ENCODE measurements around the gene CALML6. TPM values are rescaled to one million over a fixed set of nuclear protein-coding genes. Genes with fewer than 3 reads are reported as not detected.

The CALML6 gene
- total RNA-seq, 1 experiment from 2014 or later, result 1.4 TPM

- CTCF ChIA-PET, result interaction anchor here (0.6 to 1.4 kb wide), 2 partner anchors 11 to 36 kb away, joined by 3 to 5 read pairs; no protein-coding TSS in a partner anchor
- Mint-ChIP-seq H3K4me3 (ENCODE audit: unreplicated experiment) (no peak overlapping the region), H3K27ac (ENCODE audit: unreplicated experiment) (peak overlapping the region; percentile 45)
Observed at GRCh38 chr1:1895060-1895418, 20.0 kb upstream of the CALML6 start.

GRCh38 chr1:1895456-1896336 lies 19.4 kb upstream of the CALML6 start:
- Histone ChIP-seq H3K36me3 (ENCODE audit: control insufficient read depth, insufficient read depth, low read length) (no peaks in the 10 kb centered on the region), H3K27me3 (replicated peaks; ENCODE audit: control insufficient read depth, insufficient read depth, low read length) (no peaks in the 10 kb centered on the region), H3K9me3 (no peaks in the 10 kb centered on the region), H3K4me3 (ENCODE audit: low read depth, low read length) (no peak overlapping the region), H3K4me1 (peaks cover 48% of the 10 kb centered on the region)
- Mint-ChIP-seq H3K4me3 (ENCODE audit: unreplicated experiment) (no peak overlapping the region), H3K27me3 (ENCODE audit: insufficient read depth, unreplicated experiment) (no peaks in the 10 kb centered on the region), H3K4me1 (ENCODE audit: low read depth, unreplicated experiment) (no peaks in the 10 kb centered on the region), H3K36me3 (ENCODE audit: insufficient read depth, unreplicated experiment) (peaks cover 17% of the 10 kb centered on the region), H3K9me3 (ENCODE audit: unreplicated experiment) (no peaks in the 10 kb centered on the region), H3K27ac (ENCODE audit: unreplicated experiment) (no peak overlapping the region)
- POLR2A ChIA-PET, result no interaction called here
- TF ChIP-seq CTCF (IDR thresholded peaks at IDR 0.05; ENCODE audit: insufficient read depth in 1 of 2, low read depth in 1 of 2, low read length in 1 of 2, severe bottlenecking in 1 of 2, unreplicated experiment in 1 of 2), result no peak
- CTCF ChIA-PET, result interaction anchor here (0.6 to 1.4 kb wide), 2 partner anchors 10 to 37 kb away, joined by 3 to 5 read pairs; no protein-coding TSS in a partner anchor
- BruUV-seq (replicated peaks), result no TSS peak
- DNase-seq, result no peak
- intact Hi-C loops (cut with micrococcal nuclease; ENCODE audit: unreplicated experiment), result no loop called here

More at GRCh38 chr1:1895060-1895418, 20.0 kb upstream of the CALML6 start:
- Mint-ChIP-seq H3K36me3 (ENCODE audit: insufficient read depth, unreplicated experiment) (peaks cover 18% of the 10 kb centered on the region), H3K27me3 (ENCODE audit: insufficient read depth, unreplicated experiment) (no peaks in the 10 kb centered on the region), H3K9me3 (ENCODE audit: unreplicated experiment) (no peaks in the 10 kb centered on the region), H3K4me1 (ENCODE audit: low read depth, unreplicated experiment) (no peaks in the 10 kb centered on the region)
- Histone ChIP-seq H3K27me3 (replicated peaks; ENCODE audit: control insufficient read depth, insufficient read depth, low read length) (no peaks in the 10 kb centered on the region), H3K4me3 (ENCODE audit: low read depth, low read length) (no peak overlapping the region), H3K9me3 (no peaks in the 10 kb centered on the region), H3K36me3 (ENCODE audit: control insufficient read depth, insufficient read depth, low read length) (no peaks in the 10 kb centered on the region), H3K4me1 (peaks cover 48% of the 10 kb centered on the region)
- BruUV-seq (replicated peaks), result no TSS peak
- POLR2A ChIA-PET, result no interaction called here
- DNase-seq, result no peak
- intact Hi-C loops (cut with micrococcal nuclease; ENCODE audit: unreplicated experiment), result no loop called here
- no peak for TF ChIP-seq CTCF (IDR thresholded peaks at IDR 0.05; ENCODE audit: insufficient read depth in 1 of 2, low read depth in 1 of 2, low read length in 1 of 2, severe bottlenecking in 1 of 2, unreplicated experiment in 1 of 2)

GRCh38 chr1:1898246-1898933 lies 16.7 kb upstream of the CALML6 start:
- BruUV-seq (replicated peaks), result no TSS peak
- DNase-seq, result no peak
- Mint-ChIP-seq H3K4me1 (ENCODE audit: low read depth, unreplicated experiment) (no peaks in the 10 kb centered on the region), H3K4me3 (ENCODE audit: unreplicated experiment) (no peak overlapping the region), H3K36me3 (ENCODE audit: insufficient read depth, unreplicated experiment) (peaks cover 9% of the 10 kb centered on the region), H3K9me3 (ENCODE audit: unreplicated experiment) (no peaks in the 10 kb centered on the region), H3K27me3 (ENCODE audit: insufficient read depth, unreplicated experiment) (no peaks in the 10 kb centered on the region), H3K27ac (ENCODE audit: unreplicated experiment) (no peak overlapping the region)
- Histone ChIP-seq H3K9me3 (no peaks in the 10 kb centered on the region), H3K4me3 (ENCODE audit: low read depth, low read length) (no peak overlapping the region), H3K36me3 (ENCODE audit: control insufficient read depth, insufficient read depth, low read length) (no peaks in the 10 kb centered on the region), H3K4me1 (peaks cover 37% of the 10 kb centered on the region), H3K27me3 (replicated peaks; ENCODE audit: control insufficient read depth, insufficient read depth, low read length) (no peaks in the 10 kb centered on the region)
- intact Hi-C loops (cut with micrococcal nuclease; ENCODE audit: unreplicated experiment), result no loop called here
- POLR2A ChIA-PET, result no interaction called here
- TF ChIP-seq CTCF (IDR thresholded peaks at IDR 0.05; ENCODE audit: insufficient read depth in 1 of 2, low read depth in 1 of 2, low read length in 1 of 2, severe bottlenecking in 1 of 2, unreplicated experiment in 1 of 2), result no peak
- CTCF ChIA-PET, result interaction anchor here (0.5 to 0.6 kb wide), 2 partner anchors 9 to 240 kb away, joined by 3 read pairs; no protein-coding TSS in a partner anchor
